H9 (cell line): ENCODE data around the gene FMO4. TPM values are rescaled to one million over a fixed set of nuclear protein-coding genes. Genes with fewer than 3 reads are reported as not detected.
"Not testable (repeated sequence)": the region's sequence is repeated elsewhere in the genome, so short reads cannot be mapped to it uniquely, and the experiment has no call there.

ENCODE experiments used
- DNase-seq: peaks from one replicate; pipeline ENCODE4 v3.0.0-alpha.2; 2017
- H2AFZ ChIP-seq: one replicate; pipeline ENCODE4 v1.6.1; 2013; ENCODE audit warnings: mild to moderate bottlenecking, low read length, control low read depth, moderate library complexity
- H2AK5ac ChIP-seq: 2 replicates; pipeline ENCODE4 v1.6.1; 2013; ENCODE audit warnings: low read length, control low read depth, mixed read lengths; ENCODE audit not compliant: insufficient read length
- H2BK120ac ChIP-seq: one replicate; pipeline ENCODE4 v1.6.1; 2013; ENCODE audit warnings: low read depth, mild to moderate bottlenecking, low read length, control low read depth, inconsistent platforms; ENCODE audit not compliant: poor library complexity, severe bottlenecking
- H2BK12ac ChIP-seq: 2 replicates; pipeline ENCODE4 v1.6.1; 2013; ENCODE audit warnings: low read length, control low read depth, mixed read lengths, low read depth; ENCODE audit not compliant: insufficient read length
- H2BK15ac ChIP-seq: 2 replicates; pipeline ENCODE4 v1.6.1; 2013; ENCODE audit warnings: low read depth, low read length, control low read depth
- H2BK20ac ChIP-seq: one replicate; pipeline ENCODE4 v1.6.1; 2013; ENCODE audit warnings: low read depth, mild to moderate bottlenecking, low read length, control low read depth, inconsistent platforms; ENCODE audit not compliant: poor library complexity, severe bottlenecking
- H2BK5ac ChIP-seq: 2 replicates; pipeline ENCODE4 v1.6.1; 2013; ENCODE audit warnings: low read length, control low read depth, mixed read lengths; ENCODE audit not compliant: insufficient read length
- H3K14ac ChIP-seq: 2 replicates; pipeline ENCODE4 v1.6.1; 2013; ENCODE audit warnings: low read length, control low read depth; ENCODE audit not compliant: insufficient read depth
- H3K18ac ChIP-seq: 2 replicates; pipeline ENCODE4 v1.6.1; 2013; ENCODE audit warnings: low read depth, mild to moderate bottlenecking, mixed read lengths, low read length, control low read depth; ENCODE audit not compliant: insufficient read length
- H3K23ac ChIP-seq: 2 replicates; pipeline ENCODE4 v1.6.1; 2013; ENCODE audit warnings: low read length, control low read depth, mixed read lengths, low read depth; ENCODE audit not compliant: insufficient read length
- H3K23me2 ChIP-seq: 2 replicates; pipeline ENCODE4 v1.6.1; 2013; ENCODE audit warnings: low read depth, mild to moderate bottlenecking, mixed read lengths, low read length, control low read depth; ENCODE audit not compliant: insufficient read length, poor library complexity, severe bottlenecking
- H3K27ac ChIP-seq: 2 replicates; pipeline ENCODE4 v1.5.1; 2013; ENCODE audit warnings: low read length, control low read depth, mixed read lengths, low read depth; ENCODE audit not compliant: insufficient read length
- H3K27me3 ChIP-seq: 2 replicates; pipeline ENCODE4 v1.6.1; 2013; ENCODE audit warnings: low read length, control low read depth, inconsistent platforms; ENCODE audit not compliant: insufficient read depth
- H3K4ac ChIP-seq: 2 replicates; pipeline ENCODE4 v1.6.1; 2013; ENCODE audit warnings: low read depth, mild to moderate bottlenecking, control low read depth, inconsistent platforms, low read length, moderate library complexity
- H3K4me1 ChIP-seq: 2 replicates; pipeline ENCODE4 v1.6.1; 2013; ENCODE audit warnings: low read length, control low read depth, inconsistent platforms; ENCODE audit not compliant: insufficient read depth
- H3K4me2 ChIP-seq: 2 replicates; pipeline ENCODE4 v1.6.1; 2013; ENCODE audit warnings: low read length, control low read depth, mixed read lengths; ENCODE audit not compliant: insufficient read length, insufficient read depth
- H3K56ac ChIP-seq: 2 replicates; pipeline ENCODE4 v1.6.1; 2013; ENCODE audit warnings: low read depth, mild to moderate bottlenecking, mixed read lengths, low read length, control low read depth; ENCODE audit not compliant: insufficient read length
- H3K79me1 ChIP-seq: 2 replicates; pipeline ENCODE4 v1.6.1; 2013; ENCODE audit warnings: low read depth, mild to moderate bottlenecking, moderate library complexity, low read length, control low read depth, inconsistent platforms; ENCODE audit not compliant: insufficient read depth, poor library complexity, severe bottlenecking
- H3K79me2 ChIP-seq: 2 replicates; pipeline ENCODE4 v1.6.1; 2013; ENCODE audit warnings: low read length, control low read depth, inconsistent platforms; ENCODE audit not compliant: insufficient read depth
- H3K9ac ChIP-seq: 2 replicates; pipeline ENCODE4 v1.6.1; 2013; ENCODE audit warnings: low read length, control low read depth, mixed read lengths; ENCODE audit not compliant: insufficient read length; ENCODE audit errors: extremely low read depth
- H3K9me3 ChIP-seq: one replicate; pipeline ENCODE4 v1.6.1; 2013; ENCODE audit warnings: low read depth, low read length, inconsistent platforms; ENCODE audit not compliant: control insufficient read depth
- H3T11ph ChIP-seq: one replicate; pipeline ENCODE4 v1.6.1; 2013; ENCODE audit warnings: mild to moderate bottlenecking, low read length, control low read depth, inconsistent platforms
- H4K20me1 ChIP-seq: one replicate; pipeline ENCODE4 v1.6.1; 2013; ENCODE audit not compliant: control insufficient read depth, insufficient read length, insufficient read depth
- H4K5ac ChIP-seq: 2 replicates; pipeline ENCODE4 v1.6.1; 2013; ENCODE audit warnings: low read depth, mild to moderate bottlenecking, mixed read lengths, low read length, control low read depth; ENCODE audit not compliant: insufficient read length
- H4K8ac ChIP-seq: replicated peaks from 2 replicates; pipeline ENCODE4 v1.6.1; 2013; ENCODE audit warnings: low read length, control low read depth, mixed read lengths, low read depth; ENCODE audit not compliant: insufficient read length
- H4K91ac ChIP-seq: 2 replicates; pipeline ENCODE4 v1.6.1; 2013; ENCODE audit warnings: low read depth, mild to moderate bottlenecking, moderate library complexity, mixed read lengths, low read length, control low read depth; ENCODE audit not compliant: insufficient read length
- H3K27ac Mint-ChIP-seq, 3 experiments: 2 replicates in 2 of 3; 3 replicates in 1 of 3; pipeline ENCODE4 v1.8.0; 2020 to 2021; ENCODE audit warnings: mixed read lengths in 3 of 3, mild to moderate bottlenecking in 1 of 3, moderate library complexity in 1 of 3
- H3K27me3 Mint-ChIP-seq: 2 replicates; pipeline ENCODE4 v1.8.0; 2021; ENCODE audit warnings: low read depth, mild to moderate bottlenecking, moderate library complexity, mixed read lengths
- H3K36me3 Mint-ChIP-seq, 3 experiments: 2 replicates in 2 of 3; 3 replicates in 1 of 3; pipeline ENCODE4 v1.8.0; 2020 to 2021; ENCODE audit warnings: low read depth in 3 of 3, mixed read lengths in 3 of 3; ENCODE audit not compliant: insufficient read depth in 1 of 3
- H3K4me1 Mint-ChIP-seq, 2 experiments: 2 replicates each; pipeline ENCODE4 v1.8.0; 2020; ENCODE audit warnings: mixed read lengths in 2 of 2
- H3K4me3 Mint-ChIP-seq, 2 experiments: 2 replicates in 1 of 2; 3 replicates in 1 of 2; pipeline ENCODE4 v1.8.0; 2020 to 2021; ENCODE audit warnings: mild to moderate bottlenecking in 2 of 2, mixed read lengths in 2 of 2, moderate library complexity in 1 of 2
- H3K9me3 Mint-ChIP-seq, 2 experiments: 2 replicates in 1 of 2; 3 replicates in 1 of 2; pipeline ENCODE4 v1.8.0; 2020; ENCODE audit warnings: mild to moderate bottlenecking in 2 of 2, mixed read lengths in 2 of 2, moderate library complexity in 1 of 2
- CTCF ChIP-seq: fragments of 200-600 bp; sonication (generic); conservative IDR thresholded peaks from 3 replicates; pipeline ENCODE4 v1.8.0; 2021; ENCODE audit warnings: antibody characterized with exemption, mild to moderate bottlenecking
- WGBS: extraction: QIAGEN DNeasy Blood & Tissue Kit; methylation state at CpG from one replicate; pipeline ENCODE4 v1.1.7; 2013; ENCODE audit warnings: missing lambda C conversion rate, low lambda C conversion rate, mixed read lengths; ENCODE audit not compliant: insufficient read length; ENCODE audit errors: extremely low coverage; 5-methylcytosine and 5-hydroxymethylcytosine counted together
- total RNA-seq: library from RNA; stranded (reverse); gene quantifications from 2 replicates; pipeline ENCODE4 v1.2.1, GENCODE V29; 2021

The FMO4 gene
- total RNA-seq, 1 experiment from 2014 or later, result 1.8 TPM

GRCh38 chr1:171292799-171293198 lies 21.2 kb upstream of the FMO4 start:
- Histone ChIP-seq H3K27ac (no peak overlapping the region), H3K79me2 (no peaks in the 10 kb centered on the region), H3K14ac (no peak overlapping the region), H4K91ac (no peak overlapping the region), H3K4me1 (peaks cover 15% of the 10 kb centered on the region), H3K18ac (no peak overlapping the region), H3T11ph (no peak overlapping the region), H3K79me1 (no peaks in the 10 kb centered on the region), H2BK12ac (no peak overlapping the region), H3K4me2 (no peak overlapping the region), H3K4ac (no peak overlapping the region), H3K23me2 (no peaks in the 10 kb centered on the region), H3K56ac (no peak overlapping the region), H2AFZ (no peak overlapping the region), H2AK5ac (no peak overlapping the region), H2BK5ac (no peak overlapping the region), H3K9ac (no peak overlapping the region), H2BK20ac (no peak overlapping the region), H3K23ac (no peak overlapping the region), H4K20me1 (no peaks in the 10 kb centered on the region), H4K5ac (no peak overlapping the region), H3K9me3 (no peaks in the 10 kb centered on the region), H3K27me3 (no peaks in the 10 kb centered on the region), H2BK120ac (no peak overlapping the region), H4K8ac (no peak overlapping the region), H2BK15ac (no peak overlapping the region)
- Mint-ChIP-seq H3K36me3 (no peaks in the 10 kb centered on the region; a peak in 1 of 7 replicates), H3K9me3 (no peaks in the 10 kb centered on the region), H3K4me3 (no peak overlapping the region), H3K27ac (peak overlapping the region in 1 of 3 experiments; percentile 5; a peak in 2 of 7 replicates), H3K27me3 (no peaks in the 10 kb centered on the region), H3K4me1 (peaks cover 26 to 29% of the 10 kb centered on the region in 2 experiments)
- DNase-seq, result no peak
- WGBS, result no CpG with 5 or more reads among the region's 1 CpG
- no peak for TF ChIP-seq CTCF

GRCh38 chr1:171295383-171295782 lies 18.6 kb upstream of the FMO4 start:
- not testable (repeated sequence) for H3K23me2 ChIP-seq, H3K79me1 ChIP-seq, H2BK20ac ChIP-seq, H2BK5ac ChIP-seq, H3K14ac ChIP-seq, H3K27me3 Mint-ChIP-seq, H3K18ac ChIP-seq, H3K4me2 ChIP-seq, H4K91ac ChIP-seq, H4K5ac ChIP-seq, H3T11ph ChIP-seq, H2BK120ac ChIP-seq, H3K79me2 ChIP-seq, H3K36me3 Mint-ChIP-seq, DNase-seq, H3K23ac ChIP-seq, H2AFZ ChIP-seq, H3K27me3 ChIP-seq, H2AK5ac ChIP-seq, H3K9ac ChIP-seq, H2BK12ac ChIP-seq, H3K27ac Mint-ChIP-seq, H3K56ac ChIP-seq, H3K27ac ChIP-seq, H3K4ac ChIP-seq, H4K8ac ChIP-seq, H3K9me3 ChIP-seq, H4K20me1 ChIP-seq, H2BK15ac ChIP-seq, H3K4me3 Mint-ChIP-seq, H3K9me3 Mint-ChIP-seq
- no CpG with 5 or more reads among the region's 7 CpGs for WGBS
- peaks cover 29% of the 10 kb centered on the region for H3K4me1 ChIP-seq
- H3K4me1 Mint-ChIP-seq, result peaks cover 51 to 54% of the 10 kb centered on the region in 2 experiments
